NK-92 (cell line): Measurements from ENCODE around the gene ATP1A1.

ENCODE experiments used
- DNase-seq: peaks from one replicate; lab custom pipeline; 2025; ENCODE audit not compliant: unreplicated experiment; lab: John Stamatoyannopoulos, UW

The ATP1A1 gene

GRCh38 chr1:116434849-116435248 is 61.8 kb downstream of the ATP1A1 start:
- no peak for DNase-seq

- DNase-seq: no peak
These were observed 63.0 kb downstream of the ATP1A1 start for GRCh38 chr1:116435806-116436610.

DNA sequence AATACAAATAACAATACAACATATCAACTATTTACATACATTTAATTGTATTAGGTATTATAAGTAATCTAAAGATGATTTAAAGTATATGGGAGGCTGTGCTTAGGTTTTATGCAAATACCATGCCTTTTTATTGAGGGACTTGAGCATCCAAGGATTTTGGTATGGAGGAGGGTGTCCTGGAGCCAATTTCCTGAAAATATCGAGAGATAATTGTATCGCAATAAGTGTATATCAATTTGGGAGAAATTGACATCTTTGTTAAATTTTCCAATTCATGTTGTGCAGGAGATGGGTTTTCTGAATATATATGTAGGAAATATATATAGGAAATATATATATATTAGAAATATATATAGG is 63.5 kb downstream of the ATP1A1 start:
- no peak for DNase-seq

- no peak for DNase-seq
These were observed 66.7 kb downstream of the ATP1A1 start for GRCh38 chr1:116439701-116440100.

- no peak for DNase-seq
These were observed 67.7 kb downstream of the ATP1A1 start for GRCh38 chr1:116440731-116441130.

GRCh38 chr1:116445534-116445933 is 72.5 kb downstream of the ATP1A1 start:
- no peak for DNase-seq

DNA sequence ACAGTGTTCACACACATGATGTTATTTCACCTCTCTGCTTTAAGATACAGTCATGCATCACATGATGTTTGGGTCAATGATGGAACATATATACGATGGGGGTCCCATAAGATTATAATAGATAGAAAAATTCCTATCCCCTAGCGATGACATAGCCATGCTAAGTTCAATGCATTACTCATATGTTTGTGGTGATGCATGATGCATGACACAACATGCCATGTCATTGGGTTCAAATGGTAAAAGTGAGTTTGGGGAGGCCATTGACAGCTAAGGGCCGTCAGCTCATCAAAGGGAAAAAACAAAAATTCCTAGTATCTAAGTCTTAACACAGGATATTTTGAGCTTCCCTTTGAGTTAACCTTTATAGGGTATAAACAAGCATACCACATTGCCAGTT is 73.6 kb downstream of the ATP1A1 start:
- DNase-seq: no peak

DNA sequence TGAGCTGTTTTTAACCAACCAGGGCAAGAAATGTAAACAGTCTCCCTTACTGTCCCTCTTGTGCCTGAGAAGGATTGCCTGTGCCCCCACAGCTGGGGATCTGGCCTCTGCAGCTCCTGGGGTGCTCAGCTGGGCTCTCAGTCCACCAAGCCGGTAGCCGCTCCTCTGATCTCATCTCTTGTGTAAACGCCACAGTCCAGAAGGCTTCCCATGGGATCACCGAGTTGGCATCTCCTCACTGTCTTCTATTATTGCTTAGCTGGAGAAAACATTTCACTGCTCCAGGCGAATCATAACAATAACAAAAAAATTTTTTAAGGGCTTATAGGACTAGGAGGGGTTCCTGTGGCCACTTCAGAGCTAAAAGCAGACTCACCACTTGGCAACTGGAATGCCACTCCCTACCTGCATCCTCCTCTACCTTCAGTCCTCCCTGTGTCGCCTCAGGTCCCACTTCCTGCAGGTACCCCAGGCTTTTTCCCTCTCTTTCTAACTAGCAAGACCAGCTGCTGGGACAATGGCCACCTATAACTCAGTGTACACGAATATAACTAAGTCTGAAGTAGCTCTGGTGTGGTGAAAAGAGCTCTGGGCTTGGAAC is 75.8 kb downstream of the ATP1A1 start:
- DNase-seq: no peak

DNA sequence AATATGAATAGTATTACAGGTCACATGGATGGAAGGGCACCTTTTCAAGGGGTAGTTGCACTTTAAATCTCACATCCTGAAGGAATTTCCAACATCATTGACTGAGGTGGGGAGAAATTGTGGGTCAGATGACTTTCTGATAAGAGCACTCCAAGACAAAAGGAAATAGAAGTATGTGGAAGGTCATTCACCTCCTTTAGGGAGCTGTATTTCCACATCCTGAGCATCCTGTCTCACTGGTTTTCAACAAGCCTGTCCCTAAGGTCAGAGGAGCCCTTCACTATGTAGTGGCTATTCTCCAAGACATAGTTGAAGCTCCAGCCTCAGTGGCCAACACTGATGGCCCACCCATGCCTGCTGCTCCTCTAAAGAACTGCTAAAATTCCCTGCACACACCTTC is 76.5 kb downstream of the ATP1A1 start:
- no peak for DNase-seq

DNA sequence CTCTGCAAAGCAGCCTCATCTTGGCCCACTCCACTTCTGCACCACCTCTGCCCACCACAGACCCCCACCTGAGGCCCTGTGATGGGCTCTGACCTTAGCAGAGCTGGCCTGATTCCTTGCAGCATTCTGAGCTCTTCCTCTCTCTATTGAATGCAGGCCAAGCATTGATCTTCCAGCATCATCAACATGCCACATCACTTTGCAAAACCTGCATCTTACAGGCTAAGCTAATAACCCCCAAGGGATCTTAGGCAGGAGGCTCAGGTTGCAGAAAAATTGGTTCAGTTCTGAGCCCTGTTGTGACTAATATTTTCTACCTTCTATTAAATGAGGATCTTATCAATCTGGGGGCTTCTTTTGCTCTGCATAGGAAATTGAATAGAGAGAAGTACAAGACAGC is 78.7 kb downstream of the ATP1A1 start:
- no peak for DNase-seq

GRCh38 chr1:116453481-116453880 is 80.4 kb downstream of the ATP1A1 start:
- no peak for DNase-seq

DNA sequence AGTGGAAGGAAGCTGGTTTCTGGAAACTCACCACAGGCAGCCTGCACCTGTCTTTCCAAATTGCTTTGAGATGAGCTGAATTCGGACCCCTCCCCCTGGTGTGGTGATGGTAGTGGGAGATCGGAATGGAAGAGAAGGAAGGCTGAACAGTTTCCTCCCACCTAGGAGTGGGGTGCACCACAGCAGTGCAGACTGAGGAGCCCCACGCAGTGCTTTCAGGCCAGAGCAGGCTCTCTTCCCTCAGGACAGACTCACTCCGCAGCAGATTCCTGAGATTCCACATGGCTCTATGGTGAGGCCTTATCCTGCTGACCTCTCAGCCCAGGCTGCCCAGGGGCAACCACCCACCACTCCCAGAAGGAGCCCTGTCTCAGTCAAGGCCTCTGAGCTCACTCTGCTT is 80.9 kb downstream of the ATP1A1 start:
- DNase-seq: no peak
